Hindlimb muscle (tissue), 1 donor: ENCODE measurements around the gene LAMP1. TPM values are rescaled to one million over a fixed set of nuclear protein-coding genes. Genes with fewer than 3 reads are reported as not detected.
"Not testable (repeated sequence)": the region's sequence is repeated elsewhere in the genome, so short reads cannot be mapped to it uniquely, and the experiment has no call there.

ENCODE experiments used
- DNase-seq: peaks from one replicate; pipeline ENCODE4 v3.0.0-alpha.2; 2013
- polyA plus RNA-seq: library from polyadenylated mRNA; unstranded; fragments of 120-200 nt; gene quantifications from one replicate; pipeline ENCODE4 v1.2.1, GENCODE V29; 2013; ENCODE audit not compliant: insufficient read length

LAMP1 gene
- polyA plus RNA-seq, 1 donor, result 89.0 TPM

GRCh38 chr13:113356596-113356995 lies 59.6 kb downstream of the LAMP1 start:
- no peak for DNase-seq

DNA sequence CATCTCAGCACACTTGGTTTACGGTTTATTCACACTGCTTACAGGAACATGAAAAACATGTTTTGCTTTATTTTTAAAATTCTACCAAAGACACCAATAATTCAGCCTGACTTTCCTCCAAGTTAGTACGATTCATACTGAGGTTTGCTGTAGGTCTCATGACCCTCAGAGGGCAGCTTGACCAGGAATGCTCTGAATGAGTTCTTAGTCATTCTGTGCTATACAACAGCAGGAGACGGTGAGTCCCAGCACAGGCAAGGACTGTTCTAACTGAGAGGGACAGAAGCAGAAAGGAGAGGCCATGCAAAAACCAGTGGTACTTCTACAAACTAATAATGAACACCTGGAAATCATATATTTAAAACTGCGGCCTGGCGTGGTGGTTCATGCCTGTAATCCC lies 60.5 kb downstream of the LAMP1 start:
- DNase-seq, result no peak

GRCh38 chr13:113358653-113359190 lies 61.7 kb downstream of the LAMP1 start:
- no peak for DNase-seq

DNA sequence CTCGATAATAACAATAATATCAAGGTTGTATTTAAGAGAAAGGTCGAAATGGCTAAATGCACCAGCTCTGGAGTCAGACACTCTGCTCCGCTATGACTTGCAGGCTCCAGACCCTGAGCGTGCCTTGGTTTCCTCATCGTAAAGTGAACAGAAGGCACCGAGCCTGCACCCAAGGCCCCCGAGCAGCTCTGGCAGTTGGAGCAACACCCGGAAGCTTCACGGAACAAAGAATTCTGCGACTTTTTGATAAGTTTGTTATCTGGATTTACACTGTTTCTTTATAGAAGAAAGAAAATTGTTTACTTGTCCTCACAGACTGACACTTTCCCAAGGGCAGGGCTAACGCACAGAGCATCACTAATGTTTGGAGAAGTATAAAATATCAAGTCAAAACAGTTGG lies 62.5 kb downstream of the LAMP1 start:
- no peak for DNase-seq

DNA sequence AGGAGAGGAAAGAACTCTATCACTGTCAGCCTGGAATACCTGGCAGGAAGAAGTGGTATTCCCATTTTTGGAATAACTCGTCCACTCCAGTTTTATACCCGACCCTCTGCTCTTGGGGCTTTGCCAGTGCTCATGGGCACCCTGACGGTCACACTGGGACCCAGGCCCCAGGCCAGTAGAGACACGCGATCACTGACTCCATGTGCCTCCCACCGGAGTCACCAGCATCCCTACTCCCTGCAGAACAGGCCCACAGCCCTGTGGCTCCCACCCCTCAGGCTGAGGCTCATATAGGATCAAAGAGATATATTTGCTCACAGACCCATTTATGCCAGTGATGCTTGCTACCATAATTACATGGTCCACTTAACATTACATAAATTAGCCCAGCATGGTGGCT lies 63.4 kb downstream of the LAMP1 start:
- DNase-seq, result no peak

GRCh38 chr13:113361406-113361805 lies 64.4 kb downstream of the LAMP1 start:
- DNase-seq, result no peak

DNA sequence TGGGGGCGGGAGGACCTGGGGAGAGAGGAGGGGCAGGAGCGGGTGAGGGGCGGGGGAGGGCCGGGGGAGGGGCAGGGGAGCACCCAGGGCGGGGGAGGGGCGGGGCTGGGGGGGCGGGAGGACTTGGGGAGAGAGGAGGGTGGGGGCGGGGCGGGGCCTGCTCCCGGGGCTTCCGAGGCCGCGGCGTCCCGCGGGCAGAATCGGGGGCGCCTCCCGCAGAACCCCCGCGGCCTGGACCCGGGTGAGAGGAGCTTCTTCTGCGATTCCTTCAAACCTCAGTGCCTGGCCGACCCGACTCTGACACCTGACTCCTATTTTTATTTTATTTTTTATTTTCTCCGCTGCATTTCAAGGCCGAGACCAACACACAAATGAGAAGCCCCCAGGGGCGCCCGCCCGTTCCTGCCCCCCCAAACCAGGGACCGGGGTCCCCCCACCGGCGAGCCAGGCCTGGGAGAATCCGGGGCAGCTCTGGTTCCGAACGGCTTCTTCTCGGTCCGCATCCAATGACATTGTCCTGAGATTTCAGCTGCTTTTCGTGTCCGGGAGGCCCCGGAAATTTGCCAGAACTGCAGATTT lies 67.4 kb downstream of the LAMP1 start:
- peak; percentile 30 for DNase-seq

- DNase-seq, result no peak
Measured at GRCh38 chr13:113364901-113365582, 68.0 kb downstream of the LAMP1 start.

- no peak for DNase-seq
Measured at GRCh38 chr13:113365583-113365970, 68.5 kb downstream of the LAMP1 start.

GRCh38 chr13:113365971-113366588 lies 69.0 kb downstream of the LAMP1 start:
- DNase-seq, result no peak

GRCh38 chr13:113367020-113367560 lies 70.1 kb downstream of the LAMP1 start:
- DNase-seq, result no peak

DNA sequence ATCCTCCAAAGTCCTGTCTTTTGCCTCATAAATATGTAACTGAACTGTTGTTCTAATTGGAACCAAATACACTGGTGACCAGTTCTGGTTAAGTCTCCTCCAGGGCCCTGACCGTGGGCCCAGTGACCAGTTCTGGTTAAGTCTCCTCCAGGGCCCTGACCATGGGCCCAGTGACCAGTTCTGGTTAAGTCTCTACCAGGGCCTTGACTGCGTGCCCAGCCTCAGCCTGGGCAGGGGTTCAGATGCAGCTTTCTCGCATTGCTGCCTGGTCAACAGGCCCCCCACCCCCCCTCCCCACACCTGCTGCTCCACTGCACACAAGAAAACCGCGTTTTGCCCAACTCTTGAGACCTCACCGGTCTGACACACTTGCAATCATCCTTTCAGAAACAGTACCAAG lies 70.7 kb downstream of the LAMP1 start:
- no peak for DNase-seq

DNA sequence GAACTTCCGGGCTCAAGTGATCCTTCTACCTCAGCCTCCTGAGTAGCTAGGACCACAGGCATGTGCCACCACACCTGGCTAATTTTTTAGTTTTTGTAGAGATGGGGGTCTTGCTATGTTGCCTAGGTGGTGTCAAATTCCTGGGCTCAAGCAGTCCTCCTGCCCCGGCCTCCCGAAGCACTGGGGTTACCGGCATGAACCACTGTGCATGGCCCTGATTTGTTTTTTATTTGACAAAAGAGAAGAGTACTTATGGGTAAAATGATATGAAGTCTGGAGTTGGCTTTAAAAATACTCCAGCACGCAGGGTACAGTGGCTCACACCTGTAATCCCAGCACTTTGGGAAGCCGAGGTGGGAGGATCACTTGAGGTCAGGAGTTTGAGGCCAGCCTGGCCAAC lies 71.3 kb downstream of the LAMP1 start:
- not testable (repeated sequence) for DNase-seq

- no peak for DNase-seq
Measured at GRCh38 chr13:113369189-113369588, 72.2 kb downstream of the LAMP1 start.

- no peak for DNase-seq
Measured at GRCh38 chr13:113369881-113370280, 72.8 kb downstream of the LAMP1 start.

DNA sequence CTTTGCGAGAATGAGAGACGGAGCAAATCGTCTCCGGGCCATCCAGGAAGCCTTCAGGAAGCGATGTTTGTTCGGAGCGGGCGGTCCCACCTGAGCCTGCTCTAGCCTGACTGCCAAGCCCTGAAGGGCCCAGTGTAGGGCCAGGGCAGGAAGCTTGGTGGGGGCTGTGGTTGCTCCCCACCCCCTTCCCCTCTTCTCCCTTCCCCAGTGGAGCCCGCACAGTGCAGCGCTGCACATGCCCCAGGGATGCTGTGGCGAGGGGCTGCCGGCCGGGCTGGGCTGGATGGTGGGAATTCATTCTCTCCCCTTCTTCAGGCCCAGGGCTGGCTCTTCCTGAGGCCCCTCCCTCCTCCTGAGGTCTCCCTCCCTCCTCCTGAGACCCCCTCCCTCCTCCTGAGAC lies 74.0 kb downstream of the LAMP1 start:
- no peak for DNase-seq

DNA sequence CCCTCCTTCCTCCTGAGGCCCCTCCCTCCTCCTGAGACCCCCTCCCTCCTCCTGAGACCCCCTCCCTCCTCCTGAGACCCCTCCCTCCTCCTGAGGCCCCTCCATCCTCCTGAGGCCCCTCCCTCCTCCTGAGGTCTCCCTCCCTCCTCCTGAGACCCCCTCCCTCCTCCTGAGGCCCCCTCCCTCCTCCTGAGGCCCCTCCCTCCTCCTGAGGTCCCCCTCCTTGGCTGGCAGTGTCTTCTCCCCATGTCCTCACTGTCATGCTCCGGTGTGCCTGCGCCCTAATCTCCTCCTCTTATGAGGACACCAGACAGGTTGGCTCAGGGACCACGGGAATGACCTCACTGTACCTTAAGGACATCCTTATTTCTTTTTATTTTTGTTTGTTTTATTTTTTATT lies 74.7 kb downstream of the LAMP1 start:
- DNase-seq, result not testable (repeated sequence)

Other genes with a start within 250 kb of the LAMP1 start
- 1.0 TPM for gene F7, start 191.4 kb upstream of the LAMP1 start, polyA plus RNA-seq
- gene F10, start 174.4 kb upstream of the LAMP1 start, polyA plus RNA-seq, result 17.2 TPM
- gene PROZ, start 138.6 kb upstream of the LAMP1 start, polyA plus RNA-seq, result 0.17 TPM
- 37.6 TPM for gene PCID2, start 88.6 kb upstream of the LAMP1 start, polyA plus RNA-seq
- 72.9 TPM for gene CUL4A, start 87.6 kb upstream of the LAMP1 start, polyA plus RNA-seq
- 3.7 TPM for gene GRTP1, start 66.9 kb downstream of the LAMP1 start, polyA plus RNA-seq
- 263 TPM for gene ADPRHL1, start 156.2 kb downstream of the LAMP1 start, polyA plus RNA-seq
- 19.5 TPM for gene DCUN1D2, start 193.5 kb downstream of the LAMP1 start, polyA plus RNA-seq